GM21737 (cell line): ENCODE measurements around the gene INPP5F.
A peak's percentile ranks its signal among the peaks of the same experiment; 100 is the strongest.
"Not testable (repeated sequence)": the region's sequence is repeated elsewhere in the genome, so short reads cannot be mapped to it uniquely, and the experiment has no call there.

ENCODE experiments used
- ATAC-seq: cut with Tn5 transposase; IDR thresholded peaks from one replicate; pipeline ENCODE4 v1.9.1; 2021; ENCODE audit warnings: mild to moderate bottlenecking, moderate library complexity; ENCODE audit not compliant: unreplicated experiment

The INPP5F gene

DNA sequence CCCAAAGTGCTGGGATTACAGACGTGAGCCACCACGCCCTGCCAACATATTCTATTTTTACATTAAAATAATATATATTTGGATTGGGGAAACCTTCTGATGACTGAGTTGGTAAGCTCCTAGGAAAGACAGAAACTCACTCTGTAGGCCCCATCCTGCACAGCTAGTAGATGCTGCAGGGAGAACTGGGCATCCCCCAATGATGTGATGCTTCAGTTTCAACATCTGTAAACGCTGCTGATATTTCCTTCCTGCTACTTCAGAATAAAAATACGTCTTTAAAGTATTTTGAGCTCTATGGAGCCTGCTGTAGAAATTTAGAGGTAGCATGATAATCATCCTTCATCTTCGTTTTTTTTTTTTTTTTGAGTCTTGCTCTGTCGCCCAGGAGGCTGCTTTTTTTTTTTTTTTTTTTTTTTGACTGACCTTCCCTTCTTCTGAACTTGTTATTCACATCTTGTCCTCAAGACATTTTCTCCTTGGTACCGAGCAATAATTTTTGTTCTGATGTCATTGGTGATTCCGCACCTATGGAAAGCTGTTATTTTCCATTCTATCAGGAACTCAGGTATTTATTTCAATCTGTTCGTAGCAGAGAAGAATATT lies 21.8 kb upstream of the INPP5F start:
- no peak for ATAC-seq

DNA sequence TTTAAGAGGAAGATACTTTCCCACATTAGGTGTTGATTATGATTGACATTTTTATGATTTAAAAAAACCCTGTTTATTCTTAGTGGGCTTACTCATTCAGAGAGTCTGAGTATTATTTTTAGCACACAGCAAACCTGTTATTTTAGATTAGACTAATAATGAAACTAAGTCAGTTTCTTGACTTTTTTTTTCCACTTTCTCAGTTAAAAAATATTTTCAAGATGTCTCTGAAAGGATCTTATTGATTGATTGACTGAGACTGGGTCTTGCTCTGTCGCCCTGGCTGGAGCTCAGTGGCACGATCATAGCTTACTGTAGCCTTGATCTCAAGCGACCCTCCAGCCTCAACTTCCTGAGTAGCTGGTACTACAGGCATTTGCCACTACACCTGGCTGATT lies 20.4 kb upstream of the INPP5F start:
- ATAC-seq = peak; percentile 45

- no peak for ATAC-seq
Observed at GRCh38 chr10:119706521-119707278, 19.1 kb upstream of the INPP5F start.

DNA sequence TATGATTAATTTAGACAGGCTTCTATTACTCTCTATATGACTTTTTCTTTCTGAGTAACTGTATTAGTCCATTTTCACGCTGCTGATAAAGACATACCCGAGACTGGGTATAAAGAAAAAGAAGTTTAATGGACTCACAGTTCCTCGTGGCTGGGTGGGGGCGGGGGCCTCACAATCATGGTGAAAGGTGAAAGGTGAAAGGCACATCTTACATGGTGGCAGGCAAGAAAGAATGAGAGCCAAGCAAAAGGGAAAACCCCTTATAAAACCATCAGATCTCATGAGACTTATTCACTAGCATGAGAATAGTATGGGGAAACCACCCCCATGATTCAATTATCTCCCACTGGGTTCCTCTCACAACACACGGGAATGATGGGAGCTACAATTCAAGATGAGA lies 18.5 kb upstream of the INPP5F start:
- ATAC-seq = not testable (repeated sequence)

- not testable (repeated sequence) for ATAC-seq
Observed at GRCh38 chr10:119710935-119711334, 14.9 kb upstream of the INPP5F start.

DNA sequence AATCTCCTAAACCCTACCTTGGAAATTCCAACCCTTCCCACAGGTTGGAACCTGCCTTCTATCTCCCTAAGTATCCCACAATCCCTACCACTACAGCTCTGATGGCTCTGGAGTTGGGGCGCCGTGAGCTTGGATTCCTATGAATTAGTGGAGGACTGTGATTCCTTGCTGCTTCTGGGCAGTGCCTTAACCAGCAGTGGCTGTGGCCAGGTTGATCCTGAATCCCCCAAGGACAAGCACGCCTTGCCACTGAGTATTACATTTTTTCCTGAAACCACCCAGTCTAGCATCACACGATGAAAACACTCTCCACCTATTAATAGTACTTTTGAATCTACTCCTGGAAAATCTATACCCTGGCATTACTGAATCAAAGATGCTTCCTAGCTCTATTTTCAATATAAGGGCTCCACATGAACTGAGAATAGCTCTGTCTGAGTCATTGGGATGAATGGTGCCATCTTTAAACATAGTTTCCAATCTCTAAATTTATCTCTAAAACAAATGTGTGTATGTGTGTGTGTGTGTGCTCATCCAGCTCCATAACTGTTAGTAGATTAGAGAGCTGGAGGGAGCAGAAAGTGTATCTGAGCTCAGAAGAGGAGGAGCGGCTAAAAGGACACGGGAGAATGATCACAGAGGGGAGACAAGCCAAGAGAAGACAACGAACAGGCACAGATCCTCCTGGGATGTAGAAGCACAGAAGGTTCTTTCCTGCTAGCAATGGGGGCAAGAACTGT lies 11.9 kb upstream of the INPP5F start:
- no peak for ATAC-seq

GRCh38 chr10:119714484-119714816 lies 11.4 kb upstream of the INPP5F start:
- no peak for ATAC-seq

DNA sequence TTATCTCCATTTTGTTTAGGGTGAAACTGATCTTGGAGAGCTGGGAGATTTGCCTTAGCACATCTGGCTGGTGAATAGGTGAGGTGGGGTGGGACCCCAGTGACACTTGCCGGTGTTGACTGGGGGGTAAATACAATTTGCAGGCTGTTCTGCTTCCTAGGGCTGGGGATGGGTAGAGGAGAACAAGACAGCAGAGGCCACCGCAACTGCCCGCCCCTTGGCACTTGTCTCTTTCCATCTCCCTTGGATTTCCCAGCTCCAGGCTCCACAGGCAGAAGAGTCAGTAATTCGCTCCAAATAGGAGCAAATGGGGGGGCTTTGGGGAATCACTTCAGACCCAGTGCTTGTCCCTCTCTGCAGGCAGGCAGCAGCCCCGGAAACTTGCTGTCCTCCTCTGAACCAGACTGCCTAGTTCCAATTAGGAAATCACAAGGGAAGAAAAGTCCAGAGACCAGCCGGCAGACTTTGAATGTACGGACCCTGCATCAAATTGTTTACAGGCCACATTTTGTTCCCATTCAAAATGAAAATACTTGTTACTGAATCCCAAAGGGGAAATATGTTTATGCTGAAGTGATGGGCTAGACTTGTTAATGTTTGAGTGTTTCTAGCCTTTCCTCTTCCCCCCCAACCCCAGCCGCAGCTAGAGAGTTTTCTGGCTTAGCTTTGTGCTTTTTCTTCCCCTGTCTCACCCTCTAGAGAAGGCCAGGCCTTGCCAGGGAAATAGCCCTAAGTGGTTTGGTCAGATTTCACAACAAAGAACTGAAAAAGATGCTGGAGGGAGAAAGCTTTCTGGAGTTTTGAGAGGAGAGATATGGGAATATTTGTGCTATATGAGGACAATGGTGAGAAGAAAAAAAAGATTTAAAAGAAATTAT lies 10.0 kb upstream of the INPP5F start:
- ATAC-seq = no peak

DNA sequence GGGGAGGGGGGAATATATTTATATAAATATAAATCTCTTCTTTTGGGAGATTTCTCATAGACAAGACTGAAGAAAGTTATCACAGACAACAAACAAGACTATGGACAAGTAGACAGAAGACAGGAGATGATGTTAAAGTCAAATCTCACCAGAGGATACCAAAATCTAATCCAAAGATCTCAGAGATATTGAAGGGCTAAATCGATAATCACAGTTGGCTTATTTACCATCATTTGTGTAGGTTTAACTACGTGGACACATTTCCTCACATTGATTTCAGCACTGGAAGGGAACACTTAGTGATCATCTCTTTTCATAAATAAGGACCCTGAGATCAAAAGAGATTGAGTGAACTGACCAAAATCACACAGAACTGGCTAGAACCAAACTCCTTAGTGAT lies 2.7 kb upstream of the INPP5F start:
- no peak for ATAC-seq

GRCh38 chr10:119723624-119724023 lies 2.2 kb upstream of the INPP5F start:
- ATAC-seq = no peak

GRCh38 chr10:119724593-119725516 lies 995 bp upstream of the INPP5F start:
- ATAC-seq = peak; percentile 8

DNA sequence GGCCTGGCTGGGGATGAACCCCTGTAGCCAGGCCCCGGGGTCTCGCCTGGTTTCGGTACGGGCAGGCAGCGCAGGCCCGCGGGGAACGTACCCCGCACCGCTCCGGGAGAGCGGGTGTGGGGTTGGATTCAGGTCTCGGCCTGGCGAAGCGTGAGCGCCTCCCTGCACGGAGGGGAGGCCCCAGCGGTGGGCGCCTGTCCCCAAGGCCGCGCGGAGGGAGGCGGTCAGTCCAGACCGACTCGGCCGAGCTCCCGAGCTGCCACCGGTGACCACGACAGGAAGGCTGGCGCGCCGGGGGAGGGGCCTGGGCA lies 378 bp upstream of the INPP5F start:
- no peak for ATAC-seq

DNA sequence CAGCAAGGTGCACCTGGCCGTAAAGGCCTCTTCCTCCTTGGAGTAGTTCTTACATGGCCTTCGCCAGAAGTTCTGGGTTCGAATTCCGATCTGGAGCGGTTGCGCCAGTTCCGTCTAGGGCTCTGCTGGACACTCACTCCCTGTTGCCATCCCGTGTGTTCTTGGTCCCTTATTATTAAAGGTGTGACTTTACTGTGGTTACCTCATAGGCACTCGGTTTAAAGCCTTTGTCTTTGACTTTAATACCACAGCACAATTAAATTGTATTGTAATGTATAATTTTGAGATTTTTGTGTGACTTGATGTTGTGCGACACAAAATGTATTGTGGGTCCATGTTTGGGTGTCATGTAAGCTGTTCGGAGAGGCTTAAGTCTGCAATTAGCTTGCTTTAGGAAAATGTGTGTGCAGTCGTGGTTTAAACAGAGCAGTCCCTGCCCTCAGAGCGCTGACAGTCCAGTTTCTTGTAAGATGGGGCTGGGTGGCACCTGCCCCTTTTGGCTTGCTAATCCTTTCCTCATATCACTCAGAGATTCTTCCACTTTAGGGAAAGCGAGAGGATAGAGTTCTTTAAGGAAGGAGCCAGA lies 919 bp downstream of the INPP5F start:
- ATAC-seq = no peak

GRCh38 chr10:119728172-119728800 lies 2.4 kb downstream of the INPP5F start:
- ATAC-seq = no peak

DNA sequence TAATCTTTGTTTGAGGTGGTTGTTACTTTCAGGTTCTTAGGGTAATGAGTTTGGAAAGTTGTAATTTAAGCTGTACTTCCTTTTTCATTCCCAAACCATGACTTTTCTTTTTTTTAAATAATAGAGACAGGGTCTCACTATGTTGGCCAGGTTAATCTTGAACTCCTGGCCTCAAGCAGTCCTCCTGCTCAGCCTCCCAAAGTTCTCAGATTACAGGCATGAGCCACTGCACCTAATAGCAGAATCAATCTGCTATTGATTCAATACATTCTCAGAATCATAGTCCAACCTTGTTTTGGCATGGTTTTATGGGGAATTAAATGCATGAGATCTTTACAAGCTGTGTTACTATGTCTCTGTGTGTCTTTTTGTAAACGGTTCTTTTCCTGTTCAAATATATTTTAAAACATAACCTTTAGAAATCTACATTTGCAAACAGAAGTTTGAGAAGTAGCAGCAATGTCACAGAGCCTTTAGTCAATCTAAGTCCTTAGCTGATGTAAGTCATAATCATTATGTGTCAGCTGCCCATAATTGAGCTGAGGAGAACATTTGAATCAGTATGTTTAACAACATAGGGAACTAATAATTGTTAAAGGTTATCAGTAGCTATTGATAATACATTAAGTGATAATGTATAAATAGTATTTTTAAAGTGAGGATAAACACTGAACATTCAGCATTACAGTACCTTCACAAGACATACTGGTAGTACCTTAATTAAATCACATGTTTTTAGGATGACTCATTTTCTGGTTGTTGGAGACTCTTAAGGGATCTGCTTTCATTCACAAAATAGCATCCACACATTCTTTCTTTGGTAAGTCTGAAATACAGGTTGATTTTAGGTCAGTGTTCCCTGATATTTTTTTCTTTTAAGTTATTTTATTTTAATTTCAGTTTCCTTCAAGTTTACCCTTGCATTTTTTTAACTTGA lies 8.8 kb downstream of the INPP5F start:
- no peak for ATAC-seq

- no peak for ATAC-seq
Observed at GRCh38 chr10:119735451-119735850, 9.6 kb downstream of the INPP5F start.

DNA sequence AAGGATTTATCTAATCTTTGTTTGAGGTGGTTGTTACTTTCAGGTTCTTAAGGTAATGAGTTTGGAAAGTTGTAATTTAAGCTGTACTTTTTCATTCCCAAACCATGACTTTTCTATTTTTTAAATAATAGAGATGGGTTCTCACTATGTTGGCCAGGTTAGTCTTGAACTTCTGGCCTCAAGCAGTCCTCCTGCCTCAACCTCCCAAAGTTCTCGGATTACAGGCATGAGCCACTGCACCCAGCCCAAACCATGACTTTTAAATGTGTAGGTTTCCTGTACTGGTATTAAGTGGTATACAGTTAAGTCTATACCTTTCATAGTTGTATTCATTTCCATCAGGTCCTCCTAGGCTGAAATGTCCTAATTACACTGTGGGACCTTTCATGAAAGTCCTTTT lies 10.4 kb downstream of the INPP5F start:
- no peak for ATAC-seq

GRCh38 chr10:119737039-119737663 lies 11.3 kb downstream of the INPP5F start:
- ATAC-seq = no peak
